Esophagus muscularis mucosa (tissue), 3 donors: Measurements from ENCODE around the gene RPRD1B.

Experiments used
- CTCF ChIP-seq, 3 experiments: fragments of 200-600 bp in 2 of 3; fragments of 450-650 bp in 1 of 3; sonication (generic) in 2 of 3; IDR thresholded peaks; one replicate each; pipeline ENCODE4 v1.5.1; 2017 to 2019; ENCODE audit warnings: antibody characterized with exemption in 3 of 3, mild to moderate bottlenecking in 2 of 3, moderate library complexity in 1 of 3
- POLR2A ChIP-seq: fragments of 450-650 bp; IDR thresholded peaks from one replicate; pipeline ENCODE4 v1.6.1; 2017; ENCODE audit warnings: antibody characterized with exemption, moderate library complexity, mild to moderate bottlenecking, low read depth
- POLR2AphosphoS5 ChIP-seq, 2 donors: sonication (generic); formaldehyde crosslinking; IDR thresholded peaks; one replicate each; pipeline ENCODE4 v1.6.1; 2017; ENCODE audit warnings: antibody characterized with exemption in 2 of 2

DNA sequence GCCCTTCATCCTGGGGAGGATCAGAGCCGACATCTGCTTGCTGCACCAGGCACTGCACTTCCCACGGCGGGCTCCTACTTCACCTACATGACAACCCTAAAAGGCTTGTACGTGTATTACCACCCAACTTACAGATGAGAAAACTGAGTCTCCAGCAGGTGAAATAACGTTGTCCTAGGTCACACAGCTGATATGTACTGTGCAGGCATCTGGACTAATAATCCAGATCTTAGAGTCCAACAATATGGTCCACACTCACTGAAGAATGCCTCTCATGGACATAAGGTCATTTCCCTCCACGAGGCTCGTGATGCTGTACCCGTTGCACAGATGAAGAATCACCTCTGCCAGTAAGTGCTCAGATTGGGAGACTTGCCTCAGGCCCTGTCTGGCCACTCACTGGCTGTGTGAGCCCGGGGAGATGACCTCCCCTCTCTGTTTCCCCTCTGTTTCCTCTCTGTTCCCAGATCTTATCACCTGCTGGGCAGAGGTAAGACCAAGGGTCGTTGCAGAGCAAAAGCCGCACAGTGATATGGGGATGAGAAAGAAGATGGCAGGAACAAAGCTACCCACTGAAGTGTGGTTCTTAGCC, 99.5 kb downstream of the RPRD1B start:
- no peak for TF ChIP-seq POLR2AphosphoS5 (IDR thresholded peaks at IDR 0.05)
- no peak for TF ChIP-seq POLR2A
- TF ChIP-seq CTCF (IDR thresholded peaks at IDR 0.05) = no peak
